ENCODE results near the gene CAB39L. TPM values are rescaled to one million over a fixed set of nuclear protein-coding genes. Genes with fewer than 3 reads are reported as not detected.
"Not testable (repeated sequence)": the region's sequence is repeated elsewhere in the genome, so short reads cannot be mapped to it uniquely, and the experiment has no call there.

Gene CAB39L
- polyA plus RNA-seq, 1 donor from 2014 or later: 40.3 TPM

DNA sequence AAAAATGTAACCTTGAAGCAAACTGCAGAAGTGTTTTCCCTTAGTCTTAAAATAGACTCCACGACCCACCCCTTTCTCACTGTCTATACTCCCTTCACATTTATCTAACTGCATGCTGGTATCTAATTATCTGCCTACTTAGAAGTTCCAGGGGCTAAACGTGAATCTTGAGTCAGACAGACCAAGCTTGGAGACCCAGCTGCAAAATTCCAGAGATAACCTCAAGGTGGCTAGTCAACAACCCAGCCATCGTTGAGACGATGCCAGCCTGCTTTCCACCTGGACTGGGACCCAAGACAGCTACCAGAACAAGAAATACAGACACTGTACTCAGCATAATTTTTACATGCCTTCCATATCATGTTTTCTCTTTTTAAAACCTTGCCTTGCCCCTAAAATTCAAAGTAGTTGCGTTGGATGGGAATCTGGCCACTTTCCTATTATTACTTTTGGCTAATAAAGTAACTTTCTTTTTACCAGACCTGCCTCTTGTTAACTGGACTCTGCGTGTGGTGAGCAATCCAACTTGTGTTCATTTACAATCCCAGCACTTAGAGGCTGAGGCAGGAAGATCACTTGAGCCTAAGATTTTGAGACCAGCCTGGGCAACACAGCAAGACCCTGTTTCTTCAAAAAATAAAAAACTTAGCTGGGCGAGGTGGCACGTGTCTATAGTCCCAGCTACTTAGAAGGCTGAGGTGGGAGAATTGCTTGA, 113.9 kb downstream of the CAB39L start:
- Histone ChIP-seq H3F3A (ENCODE audit: insufficient read depth, low read length, poor library complexity, severe bottlenecking) (no peaks in the 10 kb centered on the region), H3K4me3 (ENCODE audit: low read length) (no peak overlapping the region), H4K20me1 (ENCODE audit: insufficient read depth) (peaks cover 3% of the 10 kb centered on the region), H2AFZ (ENCODE audit: low read depth, low read length) (no peak overlapping the region), H3K27ac (ENCODE audit: low read length) (no peak overlapping the region), H3K9me3 (ENCODE audit: low read length) (no peaks in the 10 kb centered on the region), H3K4me2 (ENCODE audit: low read length) (no peak overlapping the region), H3K36me3 (ENCODE audit: insufficient read depth, low read length) (no peaks in the 10 kb centered on the region), H3K9me2 (ENCODE audit: insufficient read depth, low read length) (no peaks in the 10 kb centered on the region), H3K27me3 (ENCODE audit: insufficient read depth, low read depth, low read length) (no peaks in the 10 kb centered on the region), H3K79me2 (replicated peaks; ENCODE audit: insufficient read depth, low read length) (no peaks in the 10 kb centered on the region), H3K9ac (ENCODE audit: low read length) (no peak overlapping the region)
- TF ChIP-seq, protein P1, sequence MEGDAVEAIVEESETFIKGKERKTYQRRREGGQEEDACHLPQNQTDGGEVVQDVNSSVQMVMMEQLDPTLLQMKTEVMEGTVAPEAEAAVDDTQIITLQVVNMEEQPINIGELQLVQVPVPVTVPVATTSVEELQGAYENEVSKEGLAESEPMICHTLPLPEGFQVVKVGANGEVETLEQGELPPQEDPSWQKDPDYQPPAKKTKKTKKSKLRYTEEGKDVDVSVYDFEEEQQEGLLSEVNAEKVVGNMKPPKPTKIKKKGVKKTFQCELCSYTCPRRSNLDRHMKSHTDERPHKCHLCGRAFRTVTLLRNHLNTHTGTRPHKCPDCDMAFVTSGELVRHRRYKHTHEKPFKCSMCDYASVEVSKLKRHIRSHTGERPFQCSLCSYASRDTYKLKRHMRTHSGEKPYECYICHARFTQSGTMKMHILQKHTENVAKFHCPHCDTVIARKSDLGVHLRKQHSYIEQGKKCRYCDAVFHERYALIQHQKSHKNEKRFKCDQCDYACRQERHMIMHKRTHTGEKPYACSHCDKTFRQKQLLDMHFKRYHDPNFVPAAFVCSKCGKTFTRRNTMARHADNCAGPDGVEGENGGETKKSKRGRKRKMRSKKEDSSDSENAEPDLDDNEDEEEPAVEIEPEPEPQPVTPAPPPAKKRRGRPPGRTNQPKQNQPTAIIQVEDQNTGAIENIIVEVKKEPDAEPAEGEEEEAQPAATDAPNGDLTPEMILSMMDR (IDR thresholded peaks at IDR 0.05; ENCODE audit: poor library complexity, severe bottlenecking): no peak

DNA sequence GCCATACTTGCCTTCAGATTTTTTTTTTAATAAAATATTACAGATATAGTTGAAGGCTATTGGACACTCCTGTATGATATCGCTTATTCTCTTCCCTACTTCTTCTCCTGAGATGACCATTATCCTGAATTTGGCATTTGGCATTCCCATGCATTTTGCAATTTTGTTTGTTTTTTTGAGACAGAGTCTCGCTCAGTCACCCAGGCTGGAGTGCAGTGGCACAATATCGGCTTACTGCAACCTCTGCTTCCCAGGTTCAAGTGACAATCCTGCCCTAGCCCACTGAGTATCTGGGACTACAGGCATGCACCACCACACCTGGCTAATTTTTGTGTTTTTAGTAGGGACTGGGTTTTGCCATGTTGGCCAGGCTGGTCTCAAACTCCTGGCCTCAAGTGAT, 116.7 kb downstream of the CAB39L start:
- H3K4me3 ChIP-seq (ENCODE audit: low read length); H3K9ac ChIP-seq (ENCODE audit: low read length); H3K27ac ChIP-seq (ENCODE audit: low read length); H3K9me2 ChIP-seq (ENCODE audit: insufficient read depth, low read length); H3K36me3 ChIP-seq (ENCODE audit: insufficient read depth, low read length); H3F3A ChIP-seq (ENCODE audit: insufficient read depth, low read length, poor library complexity, severe bottlenecking); H2AFZ ChIP-seq (ENCODE audit: low read depth, low read length); H3K79me2 ChIP-seq (replicated peaks; ENCODE audit: insufficient read depth, low read length); H4K20me1 ChIP-seq (ENCODE audit: insufficient read depth); H3K4me2 ChIP-seq (ENCODE audit: low read length); H3K9me3 ChIP-seq (ENCODE audit: low read length); H3K27me3 ChIP-seq (ENCODE audit: insufficient read depth, low read depth, low read length): not testable (repeated sequence)

DNA sequence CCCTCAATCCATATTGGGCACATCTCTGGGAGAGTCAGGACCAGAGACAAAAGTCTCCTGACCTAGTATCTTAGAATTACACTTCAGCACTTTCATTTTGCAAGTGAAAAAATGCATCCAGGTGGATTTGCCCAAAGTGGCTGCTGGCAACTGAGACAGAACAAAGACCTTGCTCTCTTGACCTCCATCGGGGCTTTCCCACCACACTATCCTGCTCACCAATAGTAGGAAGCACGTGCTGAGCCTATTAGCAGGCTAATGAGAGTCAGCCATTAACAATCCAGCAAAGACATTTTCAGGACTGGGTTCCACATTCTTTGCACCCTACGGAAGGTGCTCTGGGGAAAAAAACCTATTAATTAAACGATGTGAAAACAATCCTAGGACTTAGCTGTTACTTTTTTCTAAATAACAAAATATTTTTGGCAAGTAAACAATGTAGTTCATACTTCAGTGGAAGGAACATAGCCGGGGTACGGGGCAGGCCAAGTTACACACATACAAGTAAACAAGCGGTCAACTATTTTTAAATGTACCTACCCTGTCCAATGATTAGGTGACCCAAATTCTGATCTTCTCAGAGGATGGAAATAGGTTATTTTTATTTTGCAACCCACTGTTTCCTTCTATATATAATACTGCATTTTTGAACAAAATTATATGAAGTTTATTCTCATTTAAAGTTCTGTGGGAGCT, 117.5 kb downstream of the CAB39L start:
- no peaks in the 10 kb centered on the region for H3F3A ChIP-seq (ENCODE audit: insufficient read depth, low read length, poor library complexity, severe bottlenecking)
- no peaks in the 10 kb centered on the region for H3K9me3 ChIP-seq (ENCODE audit: low read length)
- TF ChIP-seq SMC3 (conservative IDR thresholded peaks at IDR 0.05; ENCODE audit: poor library complexity) (no peak), TAF1 (IDR thresholded peaks at IDR 0.05; ENCODE audit: low read depth) (no peak), EP300 (conservative IDR thresholded peaks at IDR 0.05; ENCODE audit: poor library complexity, severe bottlenecking) (no peak), EZH2 (IDR thresholded peaks at IDR 0.05; ENCODE audit: borderline replicate concordance, insufficient read depth, low read length, poor library complexity, severe bottlenecking) (no peak), RAD21 (conservative IDR thresholded peaks at IDR 0.05) (no peak), MXI1 (conservative IDR thresholded peaks at IDR 0.05; ENCODE audit: poor library complexity, severe bottlenecking) (no peak), POLR2AphosphoS5 (IDR thresholded peaks at IDR 0.05) (no peak)
- TF ChIP-seq, protein P1 (IDR thresholded peaks at IDR 0.05; ENCODE audit: poor library complexity, severe bottlenecking): no peak
- TF ChIP-seq, protein P2, sequence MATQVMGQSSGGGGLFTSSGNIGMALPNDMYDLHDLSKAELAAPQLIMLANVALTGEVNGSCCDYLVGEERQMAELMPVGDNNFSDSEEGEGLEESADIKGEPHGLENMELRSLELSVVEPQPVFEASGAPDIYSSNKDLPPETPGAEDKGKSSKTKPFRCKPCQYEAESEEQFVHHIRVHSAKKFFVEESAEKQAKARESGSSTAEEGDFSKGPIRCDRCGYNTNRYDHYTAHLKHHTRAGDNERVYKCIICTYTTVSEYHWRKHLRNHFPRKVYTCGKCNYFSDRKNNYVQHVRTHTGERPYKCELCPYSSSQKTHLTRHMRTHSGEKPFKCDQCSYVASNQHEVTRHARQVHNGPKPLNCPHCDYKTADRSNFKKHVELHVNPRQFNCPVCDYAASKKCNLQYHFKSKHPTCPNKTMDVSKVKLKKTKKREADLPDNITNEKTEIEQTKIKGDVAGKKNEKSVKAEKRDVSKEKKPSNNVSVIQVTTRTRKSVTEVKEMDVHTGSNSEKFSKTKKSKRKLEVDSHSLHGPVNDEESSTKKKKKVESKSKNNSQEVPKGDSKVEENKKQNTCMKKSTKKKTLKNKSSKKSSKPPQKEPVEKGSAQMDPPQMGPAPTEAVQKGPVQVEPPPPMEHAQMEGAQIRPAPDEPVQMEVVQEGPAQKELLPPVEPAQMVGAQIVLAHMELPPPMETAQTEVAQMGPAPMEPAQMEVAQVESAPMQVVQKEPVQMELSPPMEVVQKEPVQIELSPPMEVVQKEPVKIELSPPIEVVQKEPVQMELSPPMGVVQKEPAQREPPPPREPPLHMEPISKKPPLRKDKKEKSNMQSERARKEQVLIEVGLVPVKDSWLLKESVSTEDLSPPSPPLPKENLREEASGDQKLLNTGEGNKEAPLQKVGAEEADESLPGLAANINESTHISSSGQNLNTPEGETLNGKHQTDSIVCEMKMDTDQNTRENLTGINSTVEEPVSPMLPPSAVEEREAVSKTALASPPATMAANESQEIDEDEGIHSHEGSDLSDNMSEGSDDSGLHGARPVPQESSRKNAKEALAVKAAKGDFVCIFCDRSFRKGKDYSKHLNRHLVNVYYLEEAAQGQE (IDR thresholded peaks at IDR 0.05; ENCODE audit: borderline replicate concordance): no peak
- H3K4me3 ChIP-seq (ENCODE audit: low read length): no peak overlapping the region
- H3K9ac ChIP-seq (ENCODE audit: low read length): no peak overlapping the region
- no peak overlapping the region for H3K27ac ChIP-seq (ENCODE audit: low read length)
- H3K36me3 ChIP-seq (ENCODE audit: insufficient read depth, low read length): no peaks in the 10 kb centered on the region
- H3K9me2 ChIP-seq (ENCODE audit: insufficient read depth, low read length): no peaks in the 10 kb centered on the region
- peaks cover 3% of the 10 kb centered on the region for H4K20me1 ChIP-seq (ENCODE audit: insufficient read depth)
- H2AFZ ChIP-seq (ENCODE audit: low read depth, low read length): no peak overlapping the region
- H3K4me2 ChIP-seq (ENCODE audit: low read length): no peak overlapping the region
- no peaks in the 10 kb centered on the region for H3K27me3 ChIP-seq (ENCODE audit: insufficient read depth, low read depth, low read length)
- no peaks in the 10 kb centered on the region for H3K79me2 ChIP-seq (replicated peaks; ENCODE audit: insufficient read depth, low read length)
